Activated CD8-positive, alpha-beta memory T cell treated with anti-CD3 and anti-CD28 coated beads for 1 hour (primary cell): ENCODE measurements around the gene RIMKLB.
"Not testable (repeated sequence)": the region's sequence is repeated elsewhere in the genome, so short reads cannot be mapped to it uniquely, and the experiment has no call there.

Experiments used
- DNase-seq, 2 donors: peaks; one replicate each; pipeline ENCODE4 v3.0.0-alpha.2; 2020; ENCODE audit warnings: low read depth in 1 of 2; ENCODE audit errors: extremely low read depth in 1 of 2

Gene RIMKLB

GRCh38 chr12:8770499-8770898 is 72.7 kb downstream of the RIMKLB start:
- DNase-seq, result no peak

- no peak for DNase-seq
Observed at GRCh38 chr12:8771072-8771471, 73.3 kb downstream of the RIMKLB start.

- no peak for DNase-seq
Observed at GRCh38 chr12:8773461-8773860, 75.7 kb downstream of the RIMKLB start.

- no peak for DNase-seq
Observed at GRCh38 chr12:8779281-8779680, 81.5 kb downstream of the RIMKLB start.

GRCh38 chr12:8779862-8780261 is 82.1 kb downstream of the RIMKLB start:
- no peak for DNase-seq

GRCh38 chr12:8780389-8780788 is 82.6 kb downstream of the RIMKLB start:
- no peak for DNase-seq

- DNase-seq, result no peak
Observed at GRCh38 chr12:8781381-8782127, 83.8 kb downstream of the RIMKLB start.

GRCh38 chr12:8784290-8784888 is 86.6 kb downstream of the RIMKLB start:
- no peak for DNase-seq

- DNase-seq, result no peak
Observed at GRCh38 chr12:8785499-8785898, 87.7 kb downstream of the RIMKLB start.

- DNase-seq, result not testable (repeated sequence)
Observed at GRCh38 chr12:8787206-8787605, 89.4 kb downstream of the RIMKLB start.

GRCh38 chr12:8788706-8789105 is 90.9 kb downstream of the RIMKLB start:
- DNase-seq, result not testable (repeated sequence)

- DNase-seq, result not testable (repeated sequence)
Observed at GRCh38 chr12:8789341-8790013, 91.7 kb downstream of the RIMKLB start.

GRCh38 chr12:8793226-8793625 is 95.4 kb downstream of the RIMKLB start:
- DNase-seq, result not testable (repeated sequence)

GRCh38 chr12:8794611-8795010 is 96.8 kb downstream of the RIMKLB start:
- DNase-seq, result not testable (repeated sequence)

GRCh38 chr12:8796831-8797626 is 99.2 kb downstream of the RIMKLB start:
- DNase-seq, result no peak

GRCh38 chr12:8801213-8801612 is 103.4 kb downstream of the RIMKLB start:
- not testable (repeated sequence) for DNase-seq

- DNase-seq, result not testable (repeated sequence)
Observed at GRCh38 chr12:8804833-8805232, 107.0 kb downstream of the RIMKLB start.

GRCh38 chr12:8805487-8805886 is 107.7 kb downstream of the RIMKLB start:
- not testable (repeated sequence) for DNase-seq

- DNase-seq, result not testable (repeated sequence)
Observed at GRCh38 chr12:8807084-8807483, 109.3 kb downstream of the RIMKLB start.

GRCh38 chr12:8810112-8810511 is 112.3 kb downstream of the RIMKLB start:
- not testable (repeated sequence) for DNase-seq
